ENCODE data around the gene OSER1.
A peak's percentile ranks its signal among the peaks of the same experiment; 100 is the strongest.

DNA sequence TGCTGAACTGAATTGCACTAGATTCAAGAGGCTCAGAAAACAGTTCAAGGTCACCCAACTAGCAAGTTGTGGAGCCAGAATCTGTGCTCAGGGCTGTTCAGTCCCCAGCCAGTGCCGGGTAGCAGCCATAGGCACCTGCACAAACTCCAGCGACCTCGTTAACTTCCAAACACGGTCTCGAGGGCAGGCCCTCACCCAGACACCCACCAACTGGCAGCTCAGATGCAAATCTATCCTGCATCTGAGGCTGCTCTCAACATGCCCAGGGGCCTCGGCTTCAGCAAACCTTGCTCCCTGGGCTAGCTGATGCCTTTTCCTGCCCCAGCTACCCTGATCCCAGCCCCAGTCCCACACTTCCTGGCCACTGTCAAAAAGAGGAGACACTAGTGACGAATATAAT lies 27.3 kb downstream of the OSER1 start:
- TF ChIP-seq, protein P1, sequence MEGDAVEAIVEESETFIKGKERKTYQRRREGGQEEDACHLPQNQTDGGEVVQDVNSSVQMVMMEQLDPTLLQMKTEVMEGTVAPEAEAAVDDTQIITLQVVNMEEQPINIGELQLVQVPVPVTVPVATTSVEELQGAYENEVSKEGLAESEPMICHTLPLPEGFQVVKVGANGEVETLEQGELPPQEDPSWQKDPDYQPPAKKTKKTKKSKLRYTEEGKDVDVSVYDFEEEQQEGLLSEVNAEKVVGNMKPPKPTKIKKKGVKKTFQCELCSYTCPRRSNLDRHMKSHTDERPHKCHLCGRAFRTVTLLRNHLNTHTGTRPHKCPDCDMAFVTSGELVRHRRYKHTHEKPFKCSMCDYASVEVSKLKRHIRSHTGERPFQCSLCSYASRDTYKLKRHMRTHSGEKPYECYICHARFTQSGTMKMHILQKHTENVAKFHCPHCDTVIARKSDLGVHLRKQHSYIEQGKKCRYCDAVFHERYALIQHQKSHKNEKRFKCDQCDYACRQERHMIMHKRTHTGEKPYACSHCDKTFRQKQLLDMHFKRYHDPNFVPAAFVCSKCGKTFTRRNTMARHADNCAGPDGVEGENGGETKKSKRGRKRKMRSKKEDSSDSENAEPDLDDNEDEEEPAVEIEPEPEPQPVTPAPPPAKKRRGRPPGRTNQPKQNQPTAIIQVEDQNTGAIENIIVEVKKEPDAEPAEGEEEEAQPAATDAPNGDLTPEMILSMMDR (IDR thresholded peaks at IDR 0.05) = no peak
- TF ChIP-seq POLR2AphosphoS5 (IDR thresholded peaks at IDR 0.05) = peak in 2 of 3 donors; percentile 16

Data from transverse colon (tissue), 4 donors.